NCI-H526 (cell line): ENCODE data around the gene CAND2.

Source experiments
- DNase-seq, 2 experiments: peaks; one replicate each; lab custom pipeline; 2025; lab: John Stamatoyannopoulos, UW

Gene CAND2

DNA sequence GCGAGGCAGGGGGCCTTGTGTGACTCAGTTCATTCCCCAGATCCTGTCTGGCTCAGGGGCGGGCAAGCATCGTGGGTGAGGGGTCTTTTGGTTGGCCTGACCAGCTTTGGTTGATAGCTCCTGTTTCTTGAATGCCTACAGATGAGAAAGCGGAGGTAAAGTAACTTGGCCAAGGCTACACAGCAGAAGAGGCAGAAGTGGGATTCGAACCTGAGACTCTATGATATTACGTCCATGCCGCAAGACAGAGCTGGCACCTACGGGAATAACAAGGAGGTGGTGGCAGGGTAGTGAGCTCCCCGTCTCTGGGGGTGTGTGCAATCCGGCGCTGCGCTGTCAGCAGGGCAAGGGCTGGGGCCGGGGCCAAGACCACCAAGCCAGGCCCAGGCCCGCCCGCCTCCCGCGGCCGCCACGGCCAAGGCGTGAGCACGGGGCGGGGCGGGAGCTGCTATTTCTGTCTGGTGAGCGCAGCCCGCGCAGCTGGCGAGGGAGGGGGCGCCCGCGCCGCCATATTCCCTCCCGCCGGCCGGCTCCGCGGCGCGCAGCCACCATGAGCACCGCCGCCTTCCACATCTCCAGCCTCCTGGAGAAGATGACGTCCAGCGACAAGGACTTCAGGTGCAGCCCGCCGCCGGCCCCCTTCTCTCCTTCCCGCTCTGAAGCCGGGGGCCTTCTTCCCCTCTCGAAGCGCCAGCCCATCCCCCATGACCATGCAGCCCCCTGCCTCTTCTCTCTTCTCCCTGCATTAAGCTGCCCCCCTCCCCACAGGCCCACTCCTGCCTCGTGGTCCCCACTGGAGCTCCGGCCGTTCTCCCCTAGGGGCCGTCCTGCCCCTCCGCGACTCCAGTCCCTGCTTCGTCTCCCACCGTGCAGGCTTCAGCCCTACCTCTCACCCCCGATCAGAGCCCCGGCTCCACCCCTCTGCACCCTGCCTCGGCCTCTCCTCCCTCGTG is at the start of gene CAND2:
Gene CAND2, plus strand, starts transcription at position 510 of the 953 bp plus-strand sequence. Its CDS starts 41 bp downstream, at position 551.
- peak in 1 of 2 experiments; percentile 67 for DNase-seq

DNA sequence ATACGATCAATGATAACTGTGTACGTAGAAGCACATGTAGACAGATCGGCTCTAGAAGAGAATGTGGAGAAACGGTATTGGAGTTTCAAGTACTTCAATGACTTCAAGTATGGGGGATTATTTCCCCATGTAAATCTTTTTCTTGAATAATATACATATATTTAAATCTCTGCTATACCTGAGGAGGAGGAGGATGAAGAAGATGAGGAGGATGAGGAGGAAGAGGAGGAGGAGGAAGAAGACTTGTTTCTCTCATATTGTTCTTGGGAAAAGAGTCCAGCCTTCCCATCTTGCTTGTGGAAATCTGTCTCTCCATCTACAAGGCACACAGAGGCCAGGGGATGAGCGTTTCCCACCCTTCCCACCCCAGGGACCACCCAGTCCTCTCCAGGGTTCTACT is 48.0 kb upstream of the CAND2 start:
- no peak for DNase-seq

DNA sequence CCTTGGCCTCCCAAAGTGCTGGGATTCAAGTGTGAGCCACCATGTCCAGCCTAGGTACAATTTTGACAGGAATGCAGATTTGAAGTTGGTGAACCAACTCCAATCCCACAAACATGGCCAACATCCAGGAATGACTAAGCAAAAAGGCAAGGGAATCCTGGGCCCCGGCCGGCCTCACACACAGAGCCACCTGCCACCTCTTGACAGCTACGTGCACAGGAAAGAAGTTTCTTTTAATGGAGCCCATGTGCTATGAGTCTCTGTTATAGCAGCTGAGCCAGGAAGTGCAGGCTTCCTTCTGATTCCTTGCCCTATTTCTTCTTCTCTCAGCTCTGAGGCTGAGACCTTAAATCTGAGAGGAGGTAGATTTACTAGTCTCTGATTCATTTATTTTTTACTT is 46.3 kb upstream of the CAND2 start:
- DNase-seq: no peak

DNA sequence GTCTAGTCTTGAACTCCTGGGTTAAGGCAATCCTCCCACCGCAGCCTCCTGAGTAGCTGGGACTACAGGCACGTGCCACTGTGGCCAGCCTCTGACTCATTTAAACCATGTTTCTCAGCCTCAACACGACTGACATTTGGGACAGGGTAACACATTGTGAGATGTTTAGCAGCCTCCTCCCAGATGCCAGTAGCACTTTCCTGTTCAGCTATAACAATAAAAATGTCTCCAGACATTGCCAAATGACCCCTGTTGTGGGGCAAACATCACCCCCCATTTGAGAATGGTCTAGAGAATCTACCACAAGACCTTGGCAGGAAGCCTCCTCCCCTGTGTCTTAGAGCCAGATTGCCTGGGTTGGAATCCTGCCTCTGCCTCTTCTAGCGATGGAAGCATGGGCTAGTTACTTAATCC is 45.8 kb upstream of the CAND2 start:
- DNase-seq: no peak

DNA sequence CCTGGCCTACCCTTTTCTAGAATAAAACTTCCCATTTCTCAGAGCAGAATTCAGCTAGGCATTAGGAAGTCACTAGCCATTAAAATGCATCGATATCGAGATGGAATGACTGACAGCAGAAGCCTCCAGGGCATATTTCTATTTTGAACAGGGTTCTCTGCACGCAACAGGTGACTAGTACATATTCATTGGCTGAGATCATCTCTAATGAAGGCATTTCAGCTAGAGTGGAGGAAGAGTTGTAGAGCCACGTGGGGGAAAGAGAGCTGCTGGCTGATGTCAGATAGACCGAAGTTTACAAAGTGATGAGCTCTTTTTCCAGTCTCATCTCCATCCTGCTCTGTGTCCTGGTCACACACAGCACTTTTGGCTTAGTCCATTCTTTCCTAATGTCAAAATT is 44.9 kb upstream of the CAND2 start:
- DNase-seq: no peak

DNA sequence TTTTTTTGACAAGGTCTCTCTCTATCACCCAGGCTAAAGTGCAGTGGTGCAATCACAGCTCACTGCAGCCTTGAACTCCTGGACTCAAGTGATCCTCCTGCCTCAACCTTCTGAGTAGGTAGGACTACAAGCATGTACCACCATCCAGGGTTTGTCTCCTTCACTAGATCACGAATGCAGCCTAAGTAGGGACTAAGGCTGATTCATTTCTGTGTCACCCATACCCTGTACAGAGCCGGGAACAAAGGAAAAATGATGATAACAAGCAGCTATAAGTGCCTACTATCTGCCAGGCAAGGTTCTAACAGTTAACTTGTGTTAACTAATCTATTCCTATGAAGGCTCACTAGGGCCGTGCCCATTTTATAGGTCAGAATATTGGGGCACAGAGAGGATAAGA is 44.4 kb upstream of the CAND2 start:
- no peak for DNase-seq

DNA sequence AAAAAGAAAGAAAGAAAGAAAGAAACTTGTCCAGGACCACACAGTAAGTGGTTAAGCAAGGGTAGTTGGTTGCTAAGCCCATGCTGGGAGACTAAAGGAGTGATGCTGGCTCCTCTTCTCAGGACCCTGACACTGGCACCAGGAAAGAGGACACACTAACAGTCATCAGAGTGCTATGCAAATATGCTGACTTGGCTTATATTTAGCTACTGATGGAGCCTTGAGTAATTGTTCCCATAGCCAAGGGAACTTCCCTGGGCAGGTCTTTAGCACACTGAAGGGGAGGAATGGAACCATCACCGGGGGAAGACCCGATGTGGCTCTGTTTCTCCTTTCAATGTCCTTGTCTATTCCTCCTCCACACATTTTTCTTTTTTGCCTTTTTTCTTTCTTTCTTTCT is 43.7 kb upstream of the CAND2 start:
- DNase-seq: peak; percentile 10 to 29

DNA sequence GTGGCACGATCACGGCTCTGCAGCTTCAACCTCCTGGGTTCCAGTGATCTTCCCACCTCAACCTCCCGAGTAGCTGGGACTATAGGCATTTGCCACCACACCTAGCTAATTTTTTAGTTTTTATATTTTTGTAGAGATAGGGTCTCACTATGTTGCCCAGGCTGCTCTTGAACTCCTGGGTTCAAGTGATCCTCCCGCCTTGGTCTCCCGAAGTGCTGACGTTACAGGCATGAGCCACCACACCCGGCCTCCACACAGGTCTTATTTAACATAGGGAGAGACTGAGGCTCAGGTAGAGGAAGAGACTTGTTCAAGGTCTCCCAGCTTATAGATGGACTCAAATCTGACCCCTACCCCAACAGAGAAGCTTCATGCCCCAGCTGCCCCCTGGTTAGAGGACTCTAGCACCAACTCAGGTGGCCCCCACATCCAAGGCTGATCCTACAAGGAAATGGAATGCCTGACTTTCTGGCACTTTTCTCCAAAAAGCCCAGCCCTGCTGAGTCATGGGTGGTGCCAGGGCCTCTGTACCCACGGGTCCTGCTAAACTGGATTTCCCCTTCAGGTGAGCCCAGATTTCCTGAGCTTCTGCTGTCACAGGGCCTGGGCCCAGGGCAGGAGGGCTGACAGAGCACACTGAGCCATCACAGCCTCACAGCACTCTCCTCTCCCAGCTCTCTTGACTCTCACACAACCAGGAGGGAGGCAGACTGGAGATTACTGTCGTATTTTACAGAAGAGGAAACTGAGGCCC is 43.0 kb upstream of the CAND2 start:
- no peak for DNase-seq

DNA sequence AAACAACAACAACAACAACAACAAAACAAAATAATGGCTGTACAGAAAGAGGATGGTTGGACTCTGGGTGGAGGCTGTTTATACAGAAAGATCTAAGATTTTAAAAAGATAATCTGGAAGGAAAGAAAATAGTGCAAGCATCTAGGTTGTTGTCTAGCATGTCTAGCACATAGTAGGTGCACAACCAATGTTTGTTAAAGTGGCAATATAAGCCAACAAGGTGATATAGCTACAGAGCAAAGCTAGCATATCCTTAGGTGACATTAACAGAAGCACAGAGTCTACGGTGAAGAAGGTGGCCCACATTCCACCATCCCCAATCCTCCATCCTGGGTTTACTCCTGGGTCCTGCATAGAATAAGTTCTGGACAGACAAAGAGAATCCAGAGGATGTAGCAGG is 42.2 kb upstream of the CAND2 start:
- DNase-seq: no peak

DNA sequence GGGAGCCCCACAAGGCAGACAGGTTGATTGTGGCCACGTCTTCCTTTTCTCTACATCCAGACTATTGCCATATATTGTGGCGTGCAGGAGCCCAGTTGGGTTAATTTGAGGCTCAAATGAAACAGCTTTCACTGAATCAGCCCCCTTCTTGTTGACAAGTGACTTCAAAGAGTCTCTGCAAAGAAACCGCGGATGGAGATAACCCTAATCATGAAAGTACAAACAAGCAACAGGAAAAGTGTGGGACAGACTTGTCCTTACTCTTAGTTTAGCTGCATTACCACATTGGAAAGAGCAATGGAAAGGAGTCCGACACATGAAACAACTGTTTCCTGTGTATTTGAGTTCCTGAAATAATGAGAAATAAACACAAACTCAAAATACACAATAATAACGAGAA is 40.7 kb upstream of the CAND2 start:
- DNase-seq: no peak

DNA sequence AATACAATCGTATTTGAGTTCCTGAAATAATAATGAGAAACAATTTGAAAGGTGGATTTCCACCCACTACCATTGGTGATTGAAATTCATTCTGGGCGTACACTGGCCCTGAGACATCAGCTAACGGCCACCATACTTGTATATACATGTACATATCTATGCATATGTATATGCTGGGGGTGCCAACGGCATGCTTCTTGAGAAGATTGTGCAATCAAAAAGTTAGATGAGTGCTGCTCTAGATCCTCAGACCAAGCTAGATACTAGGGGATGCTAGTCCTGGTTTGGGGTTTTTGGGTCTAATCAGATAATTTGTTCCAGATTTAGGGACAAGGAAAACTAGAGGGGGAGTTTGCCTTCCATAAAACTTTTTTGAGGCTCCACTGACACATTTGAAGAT is 40.3 kb upstream of the CAND2 start:
- DNase-seq: no peak

DNA sequence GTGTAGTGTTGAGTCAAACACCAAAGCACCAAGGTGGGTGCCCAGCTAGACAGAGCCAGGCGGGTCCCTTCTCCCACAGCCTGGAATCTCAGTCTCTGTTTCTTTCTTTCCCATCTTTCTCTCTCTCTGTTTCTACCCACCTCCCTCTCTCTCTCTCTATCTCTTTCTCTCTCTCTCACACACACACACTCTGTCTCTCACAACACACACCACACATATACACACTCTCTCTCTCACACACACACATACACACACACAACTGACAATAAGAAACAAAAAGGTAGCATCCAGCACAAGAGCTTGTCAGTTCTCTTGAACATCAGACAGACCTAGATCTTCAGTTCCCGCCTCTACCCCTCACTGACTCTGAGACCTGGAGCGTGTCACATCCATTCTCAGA is 39.8 kb upstream of the CAND2 start:
- DNase-seq: no peak

DNA sequence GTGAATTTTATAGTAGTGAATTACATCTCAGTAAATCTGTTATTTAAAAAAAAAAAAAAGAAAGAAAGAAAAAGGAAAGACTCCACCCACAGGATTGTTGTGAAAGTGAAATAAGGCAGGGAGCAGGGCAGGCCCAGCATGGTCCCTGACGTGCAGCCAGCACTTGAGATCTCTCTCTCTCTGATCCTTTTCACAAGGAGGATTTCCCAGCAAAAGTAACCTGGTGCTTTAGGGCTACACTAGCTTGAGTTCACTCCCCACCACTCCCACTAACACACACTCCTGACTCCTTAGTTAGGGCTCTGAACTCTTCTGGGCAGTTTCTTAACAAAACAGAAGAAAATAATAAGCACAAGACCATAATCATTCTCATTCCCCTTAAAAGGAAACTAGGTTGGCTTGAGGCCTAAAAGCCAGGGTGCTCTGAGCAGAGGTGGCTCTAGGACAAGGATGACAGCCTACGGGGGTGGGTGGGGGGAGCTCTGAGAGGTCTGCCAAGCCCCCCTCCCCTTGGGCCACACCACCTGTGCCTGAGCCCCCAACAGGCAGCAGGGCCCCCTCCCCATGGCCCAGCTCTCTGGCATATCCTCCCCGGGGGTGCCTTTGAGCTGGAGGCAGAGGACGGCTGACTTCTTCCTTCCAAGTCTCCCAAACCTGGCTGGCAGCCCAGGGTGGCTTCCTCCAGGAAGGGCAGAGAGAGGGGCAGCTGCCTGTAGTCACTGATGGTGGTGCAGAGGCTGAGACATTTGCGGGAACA is 38.3 kb upstream of the CAND2 start:
- DNase-seq: no peak

DNA sequence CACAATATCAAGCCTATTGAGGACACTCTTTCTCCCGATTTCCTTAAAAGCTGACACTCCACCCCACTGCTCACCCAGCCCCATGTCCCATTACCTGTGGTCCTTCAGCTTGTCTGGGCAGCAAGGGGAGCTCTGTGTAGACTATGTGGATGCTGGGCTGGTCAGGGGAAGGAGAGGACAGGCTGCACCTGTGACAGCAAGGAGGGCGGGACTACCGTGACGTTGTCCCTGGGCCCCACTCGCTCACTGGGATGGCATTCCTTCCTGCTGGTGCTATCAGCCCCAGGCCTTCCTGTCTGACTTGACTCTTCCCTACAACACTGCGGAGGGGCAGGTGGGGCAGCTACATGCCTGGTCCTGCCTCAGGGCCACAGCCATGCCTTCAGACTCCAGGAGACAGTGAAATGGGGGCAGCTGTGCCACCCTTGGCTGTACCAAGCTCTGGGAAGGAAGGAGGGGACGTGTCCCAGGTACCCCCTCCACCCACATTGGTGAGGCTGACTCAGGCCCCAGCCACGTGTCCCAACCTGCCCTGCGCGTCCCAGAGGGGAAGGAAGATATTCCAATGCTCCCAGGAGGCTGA is 37.3 kb upstream of the CAND2 start, which contains the start of gene TMEM40:
Gene TMEM40, minus strand, starts transcription at position 163 of the 583 bp plus-strand sequence. CDS start 9,427 bp downstream, outside the sequence.
- DNase-seq: peak in 1 of 2 experiments; percentile 41

DNA sequence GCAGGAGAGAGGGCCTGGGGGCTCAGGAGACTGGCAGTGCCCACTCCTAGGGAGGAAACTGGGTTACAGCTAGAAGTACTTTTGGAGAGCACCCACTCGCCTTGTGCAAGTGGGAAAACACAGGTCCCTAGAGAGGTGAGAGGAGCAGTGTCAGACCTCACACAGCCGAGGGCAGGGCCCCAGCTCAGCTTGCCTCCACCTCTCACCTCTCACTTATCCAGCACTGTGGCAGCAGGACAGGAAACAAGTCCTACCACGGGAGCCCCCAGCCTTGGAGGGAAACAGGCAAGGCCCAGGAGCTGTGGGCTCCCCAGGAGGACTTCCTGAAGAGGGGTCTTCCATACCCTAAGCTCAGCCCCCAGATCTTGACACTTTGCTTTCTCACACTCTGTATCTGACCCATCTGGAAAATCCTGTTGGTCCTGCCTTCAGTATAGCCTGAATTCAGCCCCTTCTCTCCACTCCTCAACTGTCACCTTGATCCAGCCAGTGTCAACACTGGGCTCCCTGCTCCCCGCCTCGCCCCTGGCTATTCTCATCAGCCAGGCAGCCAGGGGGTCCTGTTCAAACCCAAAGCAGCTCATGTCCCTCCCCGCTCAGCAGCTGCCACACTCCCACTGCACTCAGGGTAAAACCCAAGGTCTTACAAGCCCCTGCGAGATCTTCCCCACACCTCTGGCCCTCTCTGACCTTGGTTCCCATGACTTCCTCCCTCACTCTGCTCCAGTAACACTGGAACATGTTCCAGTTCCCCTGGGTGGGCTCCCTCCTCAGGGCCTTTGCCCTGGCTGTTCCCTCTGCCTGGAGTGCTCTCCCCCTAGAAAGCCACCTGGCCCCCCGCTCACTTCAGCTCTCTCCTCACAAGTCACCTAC is 36.6 kb upstream of the CAND2 start:
- no peak for DNase-seq

DNA sequence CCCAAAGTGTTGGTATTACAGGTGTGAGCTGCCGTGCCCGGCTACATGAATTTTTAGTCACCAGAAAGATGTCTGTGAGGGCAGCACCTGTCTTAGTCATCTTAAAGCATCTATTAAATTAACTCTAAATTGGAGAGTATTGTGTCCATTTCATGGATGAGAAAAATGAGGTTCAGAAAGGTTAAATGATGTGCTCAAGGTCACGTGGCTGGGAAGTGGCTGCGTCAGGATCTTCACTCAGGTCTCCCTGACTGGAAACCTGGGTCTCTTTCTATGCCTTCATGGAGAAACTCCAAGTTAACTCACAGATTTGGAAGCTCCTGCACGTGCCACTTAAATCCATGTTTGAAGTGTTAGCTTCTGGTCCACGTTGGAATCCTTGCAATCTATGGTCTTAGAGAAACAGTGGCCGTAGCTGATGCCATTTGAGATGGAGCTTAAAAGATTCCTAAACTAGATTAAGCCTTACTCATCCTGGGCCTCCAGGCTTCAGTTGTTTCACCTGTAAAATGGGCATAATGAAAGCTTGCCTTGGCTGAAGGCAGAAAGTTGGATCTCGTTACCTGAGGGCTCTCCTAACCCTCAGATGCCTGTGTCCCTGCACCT is 32.2 kb upstream of the CAND2 start:
- DNase-seq: no peak

DNA sequence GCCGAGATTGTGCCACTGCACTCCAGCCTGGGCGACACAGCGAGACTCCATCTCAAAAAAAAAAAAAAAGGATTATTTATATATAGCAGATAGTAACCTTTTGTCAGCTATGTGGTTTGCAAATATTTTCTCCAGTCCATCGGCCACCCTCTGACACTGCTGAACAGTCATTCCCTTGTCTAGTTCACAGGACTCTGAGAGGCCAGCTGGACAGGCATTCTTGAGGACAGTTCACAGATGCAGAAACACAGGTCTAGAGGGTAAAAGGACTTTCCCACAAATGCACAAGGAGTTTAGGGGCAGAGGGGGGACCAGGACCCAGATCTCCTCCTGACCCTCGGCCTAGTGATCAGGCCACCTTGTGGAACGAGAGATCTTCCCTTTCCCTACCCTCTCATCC is 29.9 kb upstream of the CAND2 start:
- peak in 1 of 2 experiments; percentile 4 for DNase-seq

DNA sequence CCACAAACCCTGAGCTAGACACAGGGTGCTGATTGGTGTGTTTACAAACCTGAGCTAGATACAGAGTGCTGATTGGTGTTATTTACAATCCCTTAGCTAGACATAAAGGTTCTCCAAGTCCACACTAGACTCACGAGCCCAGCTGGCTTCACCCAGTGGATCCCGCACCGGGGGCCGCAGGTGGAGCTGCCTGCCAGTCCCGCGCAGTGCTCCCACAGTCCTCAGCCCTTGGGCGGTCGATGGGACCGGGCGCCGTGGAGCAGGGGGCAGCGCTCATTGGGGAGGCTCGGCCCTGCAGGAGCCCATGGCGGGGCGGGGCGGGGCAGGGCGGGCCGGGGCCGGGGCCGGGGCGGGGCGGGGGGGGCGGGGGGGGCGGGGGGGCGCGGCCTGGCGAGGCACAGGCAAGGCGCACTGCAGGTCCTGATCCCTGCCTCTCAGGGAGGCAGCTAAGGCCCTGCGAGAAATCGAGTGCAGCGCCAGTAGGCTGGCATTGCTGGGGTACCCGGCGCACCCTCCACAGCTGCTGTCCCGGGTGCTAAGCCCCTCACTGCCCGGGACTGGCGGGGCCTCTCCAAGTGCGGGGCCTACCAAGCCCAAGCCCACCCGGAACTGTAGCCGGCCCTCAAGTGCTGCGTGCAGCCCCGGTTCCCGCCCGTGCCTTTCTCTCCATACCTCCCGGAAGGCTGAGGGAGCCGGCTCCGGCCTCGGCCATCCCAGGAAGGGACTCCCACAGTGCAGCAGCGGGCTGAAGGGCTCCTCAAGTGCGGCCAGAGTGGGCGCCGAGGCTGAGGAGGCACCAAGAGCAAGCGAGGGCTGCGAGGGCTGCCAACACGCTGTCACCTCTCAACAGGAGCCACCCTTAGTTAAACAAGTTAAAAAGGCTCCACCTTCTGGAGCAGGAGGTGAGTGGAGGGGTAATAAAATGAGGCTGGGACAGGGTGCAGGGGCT is 27.6 kb upstream of the CAND2 start:
- no peak for DNase-seq

DNA sequence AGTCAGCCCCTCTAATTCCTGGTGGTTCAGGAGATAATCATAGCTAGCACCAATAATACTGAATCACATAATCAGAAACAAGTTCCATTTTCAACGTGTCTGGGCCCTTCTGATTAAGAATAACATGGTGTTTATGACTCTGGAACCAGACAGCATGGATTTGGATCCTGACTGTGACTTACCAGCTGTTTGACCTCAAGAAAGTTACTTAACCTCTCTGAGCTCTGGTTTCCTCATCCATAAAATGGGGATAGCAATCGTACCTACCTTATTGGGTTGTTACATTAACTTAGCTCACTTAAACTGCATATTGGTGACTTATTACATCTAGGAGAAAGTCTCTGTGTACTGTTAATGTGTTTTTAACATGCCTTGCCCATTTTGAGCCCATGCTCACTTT is 26.7 kb upstream of the CAND2 start:
- DNase-seq: no peak
